Thyroid gland (tissue), 4 donors: ENCODE measurements around the gene ABCB6. TPM values are rescaled to one million over a fixed set of nuclear protein-coding genes. Genes with fewer than 3 reads are reported as not detected.

Source experiments
- DNase-seq, 2 donors: peaks; one replicate each; pipeline ENCODE4 v3.0.0-alpha.2; 2019
- H3K27ac ChIP-seq, 3 donors: fragments of 200-600 bp; sonication (generic); 1 replicate in 2 of 3; 2 replicates in 1 of 3; pipeline ENCODE4 v1.5.1; 2016 to 2019; ENCODE audit warnings: mild to moderate bottlenecking in 1 of 3, moderate library complexity in 1 of 3
- H3K27me3 ChIP-seq: fragments of 200-600 bp; sonication (generic); one replicate; pipeline ENCODE4 v1.5.1; 2019
- H3K36me3 ChIP-seq, 2 donors: fragments of 200-600 bp; sonication (generic); one replicate each; pipeline ENCODE4 v1.5.1; 2016 to 2019
- H3K4me1 ChIP-seq, 2 donors: fragments of 200-600 bp; sonication (generic); one replicate each; pipeline ENCODE4 v1.5.1; 2017 to 2019
- H3K4me3 ChIP-seq, 3 donors: fragments of 200-600 bp; sonication (generic); replicated peaks in 1 of 3; 1 replicate in 2 of 3; 2 replicates in 1 of 3; pipeline ENCODE4 v1.5.1; 2016; ENCODE audit warnings: mild to moderate bottlenecking in 1 of 3
- H3K9me3 ChIP-seq: fragments of 200-600 bp; sonication (generic); one replicate; pipeline ENCODE4 v1.5.1; 2017
- CTCF ChIP-seq, 6 experiments: fragments of 200-600 bp in 3 of 6; fragments of 450-650 bp in 3 of 6; sonication (generic) in 3 of 6; IDR thresholded peaks; one replicate each; pipeline ENCODE4 v1.5.1; 2016 to 2019; ENCODE audit warnings: antibody characterized with exemption in 6 of 6, mild to moderate bottlenecking in 2 of 6, inconsistent platforms in 1 of 6, moderate library complexity in 1 of 6
- POLR2A ChIP-seq, 2 donors: fragments of 450-650 bp; IDR thresholded peaks; one replicate each; pipeline ENCODE4 v1.6.1; 2017; ENCODE audit warnings: antibody characterized with exemption in 2 of 2, mild to moderate bottlenecking in 2 of 2, moderate library complexity in 1 of 2
- WGBS, 2 donors: methylation state at CpG; one replicate each; pipeline ENCODE4 v1.1.5; 2017; 5-methylcytosine and 5-hydroxymethylcytosine counted together
- intact Hi-C: fragments of 100-400 bp; cut with DNase I; formaldehyde crosslinking; loops from one replicate; pipeline ENCODE4 v1.15.1; 2023
- total RNA-seq, 4 donors: library from RNA; depleted of rRNA; stranded (reverse); fragments of >200 nt; gene quantifications; one replicate each; pipeline ENCODE4 v1.2.3, GENCODE V29; 2016

ABCB6 gene
- total RNA-seq, 4 donors from 2014 or later = 29.6 to 96.8 (median 63.6) TPM

- Histone ChIP-seq H3K9me3 (no peaks in the 10 kb centered on the region), H3K27me3 (no peaks in the 10 kb centered on the region), H3K4me3 (no peak overlapping the region), H3K4me1 (peaks cover 19 to 21% of the 10 kb centered on the region in 2 donors), H3K36me3 (peaks cover 27 to 54% of the 10 kb centered on the region in 2 donors), H3K27ac (peak overlapping the region in 1 of 3 donors; percentile 0)
- intact Hi-C loops = loop anchor here (5.0 kb wide), 1 partner anchor 36 kb away; the partner anchor contains the start of genes CNPPD1 and RETREG2
- TF ChIP-seq POLR2A (IDR thresholded peaks at IDR 0.05) = no peak
- TF ChIP-seq CTCF (IDR thresholded peaks at IDR 0.05) = no peak
- WGBS, 2 donors = 93 to 96% methylated on average over 7 to 10 of the region's 10 CpGs
- no peak for DNase-seq
Observed at GRCh38 chr2:219213486-219214071, 5.2 kb downstream of the ABCB6 start.

- Histone ChIP-seq H3K36me3 (peaks cover 27 to 58% of the 10 kb centered on the region in 2 donors), H3K4me3 (no peak overlapping the region), H3K27me3 (no peaks in the 10 kb centered on the region), H3K4me1 (peaks cover 21 to 26% of the 10 kb centered on the region in 2 donors), H3K9me3 (no peaks in the 10 kb centered on the region), H3K27ac (peak overlapping the region in 1 of 3 donors; percentile 0)
- intact Hi-C loops = loop anchor here (5.0 kb wide), 1 partner anchor 36 kb away; the partner anchor contains the start of genes CNPPD1 and RETREG2
- WGBS, 2 donors = 81 to 88% methylated on average over 8 of the region's 8 CpGs
- DNase-seq = no peak
- TF ChIP-seq POLR2A (IDR thresholded peaks at IDR 0.05) = no peak
- no peak for TF ChIP-seq CTCF (IDR thresholded peaks at IDR 0.05)
Observed at GRCh38 chr2:219213026-219213415, 5.7 kb downstream of the ABCB6 start.

- H3K36me3 ChIP-seq = peaks cover 27 to 58% of the 10 kb centered on the region in 2 donors
- no peaks in the 10 kb centered on the region for H3K27me3 ChIP-seq
- TF ChIP-seq CTCF (IDR thresholded peaks at IDR 0.05) (no peak), POLR2A (IDR thresholded peaks at IDR 0.05) (no peak)
- peak overlapping the region in 1 of 3 donors; percentile 94 for H3K27ac ChIP-seq
- DNase-seq = no peak
- 91 to 93% methylated on average over 9 of the region's 9 CpGs for WGBS, 2 donors
- H3K4me1 ChIP-seq = peaks cover 17 to 26% of the 10 kb centered on the region in 2 donors
- no peaks in the 10 kb centered on the region for H3K9me3 ChIP-seq
- intact Hi-C loops = loop anchor here (5.0 kb wide), 1 partner anchor 34 kb away; the partner anchor contains the start of genes CNPPD1 and RETREG2
- no peak overlapping the region for H3K4me3 ChIP-seq
Observed at GRCh38 chr2:219210886-219211362, 7.8 kb downstream of the ABCB6 start.

- intact Hi-C loops = loop anchor here (5.0 kb wide), 1 partner anchor 33 kb away; the partner anchor contains the start of genes CNPPD1 and RETREG2
- Histone ChIP-seq H3K4me3 (no peak overlapping the region), H3K4me1 (peaks cover 17 to 27% of the 10 kb centered on the region in 2 donors), H3K36me3 (peaks cover 27 to 58% of the 10 kb centered on the region in 2 donors), H3K27ac (peak overlapping the region in 2 of 3 donors; percentile 15 to 94), H3K27me3 (no peaks in the 10 kb centered on the region), H3K9me3 (no peaks in the 10 kb centered on the region)
- 94% methylated on average over 20 to 24 of the region's 24 CpGs for WGBS, 2 donors
- DNase-seq = no peak
- no peak for TF ChIP-seq CTCF (IDR thresholded peaks at IDR 0.05)
- no peak for TF ChIP-seq POLR2A (IDR thresholded peaks at IDR 0.05)
Observed at GRCh38 chr2:219210196-219210885, 8.4 kb downstream of the ABCB6 start.
